Measurements from ENCODE around the gene HAPLN3.

Gene HAPLN3

DNA sequence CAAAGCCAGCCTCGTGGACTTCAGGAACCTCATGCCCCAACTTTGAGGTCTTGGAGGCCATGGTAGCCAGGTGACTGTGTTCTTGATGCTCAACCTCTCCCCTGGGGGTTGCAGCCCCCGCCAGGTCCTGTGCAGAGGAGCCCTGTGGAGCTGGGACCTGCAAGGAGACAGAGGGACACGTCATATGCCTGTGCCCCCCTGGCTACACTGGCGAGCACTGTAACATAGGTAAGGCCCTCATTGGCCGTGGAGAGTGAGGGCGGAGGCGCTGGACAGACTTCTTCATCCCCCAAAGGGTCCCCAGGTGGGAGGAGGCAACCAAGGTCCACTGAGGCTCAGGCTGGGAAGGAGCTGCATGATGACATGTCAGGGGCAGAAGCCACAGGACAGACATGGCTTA lies 35.1 kb downstream of the HAPLN3 start:
- DNase-seq (ENCODE audit: low spot score) = no peak

DNA sequence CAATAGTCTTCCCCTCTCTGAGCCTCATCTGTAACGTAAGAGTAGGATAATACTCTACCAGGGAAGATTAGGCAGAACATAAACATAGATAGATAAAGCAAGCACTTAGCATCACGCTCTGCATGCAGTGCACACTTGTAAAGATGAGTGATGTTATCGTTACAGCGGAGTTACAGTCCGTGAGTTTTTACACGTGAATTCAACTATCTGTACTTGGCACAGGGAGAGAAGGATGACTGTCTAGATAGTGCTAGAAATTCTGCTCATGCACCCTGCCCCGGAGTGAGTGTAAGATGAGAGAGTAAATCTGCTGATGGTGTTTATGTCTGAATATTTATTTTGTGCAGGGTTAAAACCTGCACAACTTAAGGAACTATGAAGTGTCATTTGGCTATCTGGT lies 35.8 kb downstream of the HAPLN3 start:
- no peak for DNase-seq (ENCODE audit: low spot score)

DNA sequence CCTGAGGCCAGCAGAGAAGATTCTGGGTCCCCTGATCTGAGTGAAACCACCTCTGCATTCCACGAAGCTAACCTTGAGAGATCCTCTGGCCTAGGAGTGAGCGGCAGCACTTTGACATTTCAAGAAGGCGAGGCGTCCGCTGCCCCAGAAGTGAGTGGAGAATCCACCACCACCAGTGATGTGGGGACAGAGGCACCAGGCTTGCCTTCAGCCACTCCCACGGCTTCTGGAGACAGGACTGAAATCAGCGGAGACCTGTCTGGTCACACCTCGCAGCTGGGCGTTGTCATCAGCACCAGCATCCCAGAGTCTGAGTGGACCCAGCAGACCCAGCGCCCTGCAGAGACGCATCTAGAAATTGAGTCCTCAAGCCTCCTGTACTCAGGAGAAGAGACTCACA lies 36.4 kb downstream of the HAPLN3 start:
- no peak for DNase-seq (ENCODE audit: low spot score)

DNA sequence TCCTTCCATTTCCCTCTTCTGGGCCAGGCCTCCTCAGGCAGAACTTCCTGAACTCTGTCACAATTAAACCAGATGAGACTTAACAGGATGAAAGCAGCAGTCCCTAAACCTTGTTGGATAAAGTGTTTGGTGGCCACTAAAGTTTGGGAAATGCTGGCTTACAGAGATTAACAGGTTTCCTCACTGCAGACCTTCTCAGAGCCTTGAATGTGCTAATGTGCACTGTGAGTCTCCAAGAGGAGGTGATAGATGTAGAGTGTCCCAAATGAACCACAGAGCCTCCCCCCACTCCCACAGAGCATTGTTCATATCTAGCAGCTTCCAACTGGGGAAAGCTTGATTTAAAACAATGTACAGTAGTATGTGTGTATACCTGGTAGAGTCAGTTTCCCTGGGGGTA lies 42.9 kb downstream of the HAPLN3 start:
- DNase-seq (ENCODE audit: low spot score) = no peak

DNA sequence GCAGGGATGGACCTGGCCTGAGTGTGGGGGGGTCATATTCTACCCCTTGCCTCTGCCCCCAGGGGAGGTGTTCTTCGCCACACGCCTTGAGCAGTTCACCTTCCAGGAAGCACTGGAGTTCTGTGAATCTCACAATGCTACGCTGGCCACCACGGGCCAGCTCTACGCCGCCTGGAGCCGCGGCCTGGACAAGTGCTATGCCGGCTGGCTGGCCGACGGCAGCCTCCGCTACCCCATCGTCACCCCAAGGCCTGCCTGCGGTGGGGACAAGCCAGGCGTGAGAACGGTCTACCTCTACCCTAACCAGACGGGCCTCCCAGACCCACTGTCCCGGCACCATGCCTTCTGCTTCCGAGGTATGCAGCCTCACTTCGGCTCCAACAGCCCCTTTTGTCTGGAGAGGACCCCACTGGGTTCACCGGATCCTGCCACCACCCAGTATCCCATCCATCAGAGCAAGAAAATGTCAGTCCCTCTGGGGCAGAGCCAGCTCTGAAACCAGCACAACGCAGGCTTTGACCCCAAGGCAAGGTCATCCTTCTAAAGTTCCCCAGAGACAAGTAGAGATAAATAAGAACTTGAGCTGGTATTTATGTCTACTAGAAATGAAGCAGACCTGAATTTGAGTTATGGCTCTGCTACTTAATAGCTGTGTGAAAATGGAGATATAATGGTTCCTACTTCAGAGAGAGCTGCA lies 45.8 kb downstream of the HAPLN3 start:
- no peak for DNase-seq (ENCODE audit: low spot score)

DNA sequence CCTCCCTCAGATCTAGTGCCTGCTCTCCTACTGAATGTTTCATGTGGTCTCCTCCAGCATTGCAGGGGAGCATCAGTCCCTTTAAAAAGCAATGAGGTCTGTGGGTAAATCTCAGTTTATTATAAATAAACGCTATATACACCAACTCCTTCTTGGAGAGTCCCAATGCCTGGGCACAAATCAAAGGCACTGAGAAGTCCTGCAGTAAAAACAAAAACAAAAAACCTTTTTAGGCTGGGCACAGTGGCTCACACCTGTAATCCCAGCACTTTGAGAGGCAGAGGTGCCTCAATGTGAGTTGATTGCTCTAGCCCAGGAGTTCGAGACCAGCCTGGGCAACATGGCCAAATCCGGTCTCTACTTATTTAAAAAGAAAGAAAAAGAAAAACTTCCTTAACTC lies 47.1 kb downstream of the HAPLN3 start:
- no peak for DNase-seq (ENCODE audit: low spot score)

DNA sequence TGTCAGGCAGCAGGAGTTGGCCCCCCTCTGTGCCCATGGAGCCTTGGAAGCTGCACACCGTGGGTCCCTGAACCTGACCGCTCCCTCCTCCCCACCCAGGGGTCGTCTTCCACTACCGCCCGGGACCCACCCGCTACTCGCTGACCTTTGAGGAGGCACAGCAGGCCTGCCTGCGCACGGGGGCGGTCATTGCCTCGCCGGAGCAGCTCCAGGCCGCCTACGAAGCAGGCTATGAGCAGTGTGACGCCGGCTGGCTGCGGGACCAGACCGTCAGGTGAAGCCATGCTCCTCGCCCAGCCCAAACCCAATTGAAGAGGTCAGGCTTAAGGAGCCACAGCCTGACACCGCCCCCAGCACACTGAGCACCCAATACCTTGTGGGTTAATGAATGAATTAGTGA lies 48.2 kb downstream of the HAPLN3 start:
- no peak for DNase-seq (ENCODE audit: low spot score)

DNA sequence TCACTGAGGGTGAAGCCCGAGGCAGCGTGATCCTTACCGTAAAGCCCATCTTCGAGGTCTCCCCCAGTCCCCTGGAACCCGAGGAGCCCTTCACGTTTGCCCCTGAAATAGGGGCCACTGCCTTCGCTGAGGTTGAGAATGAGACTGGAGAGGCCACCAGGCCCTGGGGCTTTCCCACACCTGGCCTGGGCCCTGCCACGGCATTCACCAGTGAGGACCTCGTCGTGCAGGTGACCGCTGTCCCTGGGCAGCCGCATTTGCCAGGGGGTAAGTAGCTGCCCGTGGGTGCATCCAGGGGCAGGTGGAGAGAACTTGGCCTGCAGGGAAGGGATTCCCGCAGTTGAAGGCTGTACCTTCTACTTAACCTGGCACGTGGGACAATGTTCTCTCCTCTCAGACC lies 49.7 kb downstream of the HAPLN3 start:
- no peak for DNase-seq (ENCODE audit: low spot score)

DNA sequence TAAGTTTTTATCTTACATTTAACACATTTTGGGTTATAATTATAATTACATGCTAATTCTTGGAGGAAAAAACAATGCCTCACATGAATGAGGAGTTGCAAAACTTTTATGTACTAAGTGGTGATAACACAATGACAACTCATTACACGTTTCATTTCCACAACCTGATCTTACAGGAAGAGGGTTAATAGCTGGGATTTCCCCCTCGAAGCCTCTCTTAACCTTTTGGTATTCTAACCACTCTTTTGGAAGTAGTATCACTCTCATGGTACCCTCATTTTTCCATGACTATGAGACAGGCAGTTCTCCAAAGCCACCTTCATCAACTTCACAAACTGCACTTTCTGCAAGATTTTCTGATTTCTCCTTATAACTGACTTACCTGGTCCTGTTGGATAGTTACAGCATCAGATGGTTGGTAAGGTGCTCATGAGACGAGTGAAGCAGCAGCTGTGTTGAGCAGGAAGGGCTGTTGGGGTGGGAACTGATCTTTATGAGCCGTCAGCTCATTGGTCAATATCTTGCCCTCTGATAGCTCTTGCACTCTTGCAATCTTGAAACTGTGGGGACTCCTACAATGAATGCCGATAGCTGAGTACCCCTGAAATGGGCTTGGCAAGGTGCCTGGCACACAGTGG lies 50.5 kb downstream of the HAPLN3 start:
- DNase-seq (ENCODE audit: low spot score) = no peak

DNA sequence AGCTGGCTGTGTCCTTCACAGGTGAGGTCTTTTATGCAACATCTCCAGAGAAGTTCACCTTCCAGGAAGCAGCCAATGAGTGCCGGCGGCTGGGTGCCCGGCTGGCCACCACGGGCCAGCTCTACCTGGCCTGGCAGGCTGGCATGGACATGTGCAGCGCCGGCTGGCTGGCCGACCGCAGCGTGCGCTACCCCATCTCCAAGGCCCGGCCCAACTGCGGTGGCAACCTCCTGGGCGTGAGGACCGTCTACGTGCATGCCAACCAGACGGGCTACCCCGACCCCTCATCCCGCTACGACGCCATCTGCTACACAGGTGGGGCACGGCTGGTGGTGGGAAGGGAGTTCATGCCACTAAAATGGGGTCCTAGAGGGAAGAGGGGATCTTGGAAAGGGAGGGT lies 52.0 kb downstream of the HAPLN3 start:
- DNase-seq (ENCODE audit: low spot score) = no peak

DNA sequence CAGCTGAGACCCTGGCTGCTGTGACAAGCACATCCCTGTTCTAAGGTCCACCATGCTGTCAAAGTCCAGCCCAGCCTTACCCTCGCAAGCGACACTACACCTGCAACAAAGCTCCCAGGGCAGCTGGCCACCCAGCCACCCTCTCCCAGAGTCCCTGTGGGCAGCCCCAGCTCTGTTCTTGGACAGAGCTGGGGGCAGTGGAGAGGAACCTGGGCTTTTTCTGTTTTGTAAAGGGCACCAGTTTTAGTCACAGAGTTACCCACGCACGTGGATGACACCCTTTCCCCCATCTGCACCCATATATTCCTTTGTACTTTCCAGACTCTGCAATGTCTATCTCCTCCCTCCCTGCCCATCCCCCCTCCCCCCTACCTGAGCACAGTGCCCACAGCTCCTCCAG lies 53.2 kb downstream of the HAPLN3 start:
- no peak for DNase-seq (ENCODE audit: low spot score)

DNA sequence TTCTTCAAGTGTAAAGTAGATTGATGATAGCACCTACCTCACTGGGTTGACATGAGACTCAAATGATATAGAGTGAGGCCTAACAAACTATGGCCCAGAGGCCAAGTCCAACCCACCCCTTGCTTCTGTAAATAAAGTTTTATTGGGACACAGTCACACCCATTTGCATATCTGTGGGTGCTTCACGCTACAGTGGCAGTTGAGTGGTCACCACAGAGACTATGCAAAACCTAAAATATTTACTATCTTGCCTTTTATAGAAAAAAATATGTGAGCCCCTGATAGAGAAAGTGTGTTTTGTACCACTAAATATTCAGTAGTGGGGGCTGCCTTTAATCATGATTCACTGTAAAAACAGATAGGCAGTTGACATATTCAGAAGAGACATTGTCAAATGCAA lies 54.1 kb downstream of the HAPLN3 start:
- no peak for DNase-seq (ENCODE audit: low spot score)

DNA sequence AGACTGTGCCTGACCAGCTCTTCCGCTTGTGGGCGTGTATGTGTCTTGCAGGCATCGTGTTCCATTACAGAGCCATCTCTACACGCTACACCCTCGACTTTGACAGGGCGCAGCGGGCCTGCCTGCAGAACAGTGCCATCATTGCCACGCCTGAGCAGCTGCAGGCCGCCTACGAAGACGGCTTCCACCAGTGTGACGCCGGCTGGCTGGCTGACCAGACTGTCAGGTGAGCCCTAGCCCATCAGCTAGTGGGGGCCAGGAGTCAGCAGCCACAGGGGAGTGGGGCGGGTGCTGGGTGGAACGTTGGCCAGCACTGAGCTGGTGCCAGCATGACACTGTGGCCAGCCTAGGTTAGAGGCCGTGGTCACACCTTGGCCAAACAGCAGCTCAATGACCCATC lies 55.4 kb downstream of the HAPLN3 start:
- no peak for DNase-seq (ENCODE audit: low spot score)

DNA sequence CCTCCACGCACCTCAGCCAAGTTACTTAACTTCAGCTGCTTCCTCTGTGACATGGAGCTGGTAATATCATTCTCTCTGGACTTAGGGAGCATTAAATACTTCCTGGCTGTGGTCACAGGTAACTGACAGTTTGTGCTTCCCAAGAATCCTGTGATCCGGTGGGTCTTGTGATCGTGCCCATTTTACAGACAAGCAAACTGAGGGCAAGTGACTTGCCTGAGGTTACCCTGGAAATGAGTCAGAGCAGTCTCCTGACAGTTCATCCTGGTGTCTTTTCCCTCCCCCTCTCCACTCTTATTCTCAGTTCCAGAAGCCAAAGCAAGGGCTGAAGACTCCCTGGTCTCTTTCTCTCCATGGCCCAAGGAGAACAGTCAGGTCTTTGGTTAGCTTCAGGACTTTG lies 56.2 kb downstream of the HAPLN3 start:
- no peak for DNase-seq (ENCODE audit: low spot score)

DNA sequence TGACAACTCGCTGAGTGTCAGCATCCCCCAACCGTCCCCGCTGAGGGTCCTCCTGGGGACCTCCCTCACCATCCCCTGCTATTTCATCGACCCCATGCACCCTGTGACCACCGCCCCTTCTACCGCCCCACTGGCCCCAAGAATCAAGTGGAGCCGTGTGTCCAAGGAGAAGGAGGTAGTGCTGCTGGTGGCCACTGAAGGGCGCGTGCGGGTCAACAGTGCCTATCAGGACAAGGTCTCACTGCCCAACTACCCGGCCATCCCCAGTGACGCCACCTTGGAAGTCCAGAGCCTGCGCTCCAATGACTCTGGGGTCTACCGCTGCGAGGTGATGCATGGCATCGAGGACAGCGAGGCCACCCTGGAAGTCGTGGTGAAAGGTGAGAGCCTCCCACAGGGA lies 56.7 kb downstream of the HAPLN3 start:
- no peak for DNase-seq (ENCODE audit: low spot score)

DNA sequence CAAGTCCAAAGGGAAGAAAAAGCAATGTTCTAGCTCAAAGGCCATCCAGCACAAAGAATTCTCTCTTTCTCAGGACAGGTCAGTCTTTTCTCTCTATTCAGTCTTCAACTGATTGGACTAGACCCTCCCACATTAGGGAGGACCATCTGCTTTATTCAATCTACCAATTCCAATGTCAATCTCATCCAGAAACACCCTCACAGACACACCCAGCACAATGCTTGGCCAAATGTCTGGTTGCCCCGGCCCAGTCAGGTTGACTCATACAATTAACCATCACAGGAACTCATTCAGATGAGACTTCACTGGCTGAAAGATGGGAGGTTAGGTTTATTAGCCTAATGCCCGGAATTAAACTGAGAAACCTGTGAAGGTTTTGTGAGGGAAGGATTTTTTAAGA lies 59.7 kb downstream of the HAPLN3 start:
- no peak for DNase-seq (ENCODE audit: low spot score)

DNA sequence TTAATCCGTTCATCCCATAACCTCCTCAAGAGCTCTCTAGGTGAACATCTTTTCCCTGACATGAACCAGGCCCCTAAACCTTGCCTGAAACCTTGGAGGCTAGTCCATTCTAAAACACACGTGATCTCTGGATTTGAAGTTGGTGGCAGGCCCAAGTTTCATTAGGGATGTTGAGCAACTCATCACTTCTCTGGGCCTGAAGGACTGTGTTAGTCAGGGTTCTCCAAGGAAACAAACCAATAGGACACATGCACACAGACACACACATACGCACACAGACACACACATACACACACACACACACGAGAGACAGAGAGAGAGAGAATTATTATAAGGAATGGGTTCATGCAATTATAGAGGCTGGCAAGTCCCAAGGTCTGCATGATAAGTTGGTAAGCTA lies 60.2 kb downstream of the HAPLN3 start:
- DNase-seq (ENCODE audit: low spot score) = no peak

DNA sequence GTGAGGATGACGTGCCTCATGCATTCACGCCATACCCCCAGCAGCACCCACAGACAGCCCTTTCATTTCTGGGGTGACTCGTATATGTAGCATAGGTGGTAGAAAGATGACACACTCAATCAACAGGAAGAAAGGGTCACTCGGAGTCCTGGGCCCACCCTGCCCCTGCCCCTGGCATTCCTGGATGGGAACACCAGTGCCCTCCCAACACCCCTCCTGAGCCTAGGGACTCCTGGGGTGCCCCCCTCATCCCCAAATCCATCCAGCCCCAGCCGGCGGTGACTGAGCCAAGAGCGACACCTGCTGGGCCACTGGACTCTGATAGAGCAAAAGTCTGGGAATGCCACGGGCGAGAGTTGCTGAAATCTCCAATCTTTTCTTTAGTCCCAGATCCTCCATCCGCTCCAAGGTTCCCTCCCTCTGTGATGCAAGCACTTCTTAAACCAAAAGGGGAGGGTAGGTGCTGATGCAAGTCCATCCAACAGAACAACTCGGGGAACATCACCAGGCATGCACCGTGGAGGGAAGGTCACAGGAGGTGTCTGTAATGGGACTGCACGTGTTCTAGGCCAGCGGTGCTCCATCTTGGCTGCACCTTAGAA lies 61.0 kb downstream of the HAPLN3 start:
- DNase-seq (ENCODE audit: low spot score) = peak; percentile 73

DNA sequence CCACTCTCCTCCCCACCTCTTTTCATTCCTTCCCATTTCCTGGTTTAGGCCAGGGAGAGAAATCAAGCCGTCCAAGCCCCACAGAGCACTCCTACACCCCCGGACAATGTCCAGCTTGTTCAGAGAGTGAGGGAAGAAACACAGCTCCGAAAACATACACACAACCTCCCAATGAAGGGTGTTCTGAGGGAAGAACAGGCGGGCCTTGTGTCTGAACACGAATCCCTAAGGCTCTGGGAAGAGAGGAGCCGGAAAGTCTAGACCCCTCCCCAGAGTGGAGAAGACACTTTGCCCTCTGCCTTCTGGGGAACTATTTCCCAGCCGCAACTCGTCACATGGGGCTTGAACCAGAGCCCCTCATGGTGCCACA lies 61.6 kb downstream of the HAPLN3 start:
- no peak for DNase-seq (ENCODE audit: low spot score)

DNA sequence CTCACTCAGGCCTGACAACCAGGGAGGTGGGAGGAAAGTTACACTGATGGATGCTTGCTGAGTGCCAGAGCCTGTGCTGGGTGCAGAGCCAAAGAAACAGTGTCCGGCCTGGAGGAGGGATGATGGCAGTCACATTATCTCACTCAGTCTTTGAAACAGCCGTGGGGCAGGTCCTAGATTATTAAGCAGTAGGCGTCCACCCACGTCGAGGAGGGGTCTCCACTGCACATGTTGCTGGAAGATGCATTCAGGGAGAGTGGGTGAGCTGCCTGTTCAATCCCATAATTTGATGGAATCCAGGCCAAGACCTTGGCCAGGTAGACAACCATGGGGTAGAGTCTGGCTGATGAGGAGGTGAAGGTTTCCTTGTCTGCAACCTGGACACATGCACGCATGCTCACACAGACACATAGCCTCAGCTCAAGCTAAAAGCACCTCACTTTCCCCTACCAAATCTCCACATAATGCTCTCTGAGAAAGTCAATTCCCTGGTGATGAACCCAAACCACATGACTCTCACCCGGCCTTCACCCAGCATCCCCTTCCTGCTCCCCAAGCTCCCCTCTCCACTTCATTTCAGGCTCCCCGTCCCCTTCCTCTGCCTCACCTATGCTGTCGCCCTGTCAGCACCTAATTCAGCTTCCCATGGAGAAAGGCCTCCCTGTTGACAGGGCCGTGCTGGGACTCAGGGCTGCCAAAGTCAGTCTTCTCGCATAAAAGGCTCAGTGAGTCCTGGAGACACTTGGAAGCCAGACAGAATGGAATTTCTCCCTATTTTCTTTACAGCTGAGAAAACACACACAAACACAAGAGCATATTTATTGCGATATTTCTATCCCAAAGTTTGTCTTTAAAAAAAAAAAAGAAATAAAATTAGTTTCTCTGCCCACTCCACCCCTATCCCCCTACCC lies 62.3 kb downstream of the HAPLN3 start:
- no peak for DNase-seq (ENCODE audit: low spot score)

DNA sequence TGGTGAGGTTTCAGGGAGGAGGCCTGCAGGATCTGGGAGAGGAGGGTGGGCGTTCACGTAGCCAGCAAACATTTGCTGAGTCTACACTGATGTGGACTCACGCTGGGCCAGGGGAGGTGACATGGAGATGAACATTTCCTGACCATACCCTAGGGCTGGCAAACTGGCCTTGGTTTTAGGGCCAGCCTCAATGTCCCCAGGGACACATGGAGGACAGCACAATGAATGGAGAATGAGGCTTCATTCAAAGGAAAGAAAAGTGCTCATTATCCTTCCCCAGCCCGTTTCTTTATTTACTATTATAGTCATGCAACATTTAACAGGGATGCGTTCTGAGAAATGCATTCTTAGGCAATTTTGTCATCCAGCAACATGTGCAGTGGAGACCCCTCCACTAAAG lies 65.3 kb downstream of the HAPLN3 start:
- no peak for DNase-seq (ENCODE audit: low spot score)

DNA sequence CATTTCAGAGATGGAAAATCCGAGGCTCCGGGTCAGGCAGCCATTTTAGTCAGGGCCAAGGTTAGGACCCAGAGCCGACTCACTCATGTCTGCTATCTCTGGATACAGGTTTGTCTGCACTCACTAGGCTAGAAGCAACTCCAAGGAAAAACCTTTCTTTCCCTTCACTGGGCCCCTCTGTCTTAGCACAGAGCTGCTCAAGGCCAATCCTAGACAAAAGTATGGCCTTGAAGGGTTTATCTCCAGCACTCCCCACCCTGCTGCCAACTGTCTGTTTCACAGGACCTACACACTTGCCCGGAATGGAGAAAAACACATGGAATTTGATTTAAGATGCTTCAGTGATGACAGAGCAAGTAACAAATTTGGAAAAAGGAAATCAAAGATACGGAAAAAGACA lies 66.6 kb downstream of the HAPLN3 start:
- DNase-seq (ENCODE audit: low spot score) = no peak

All from left forelimb (tissue), 1 donor.